HepG2 (cell line): ENCODE measurements around the gene ADSS1. TPM values are rescaled to one million over a fixed set of nuclear protein-coding genes. Genes with fewer than 3 reads are reported as not detected.

Experiments
- KDM5B ChIP-seq: sonication (generic); formaldehyde crosslinking; IDR thresholded peaks from 2 replicates; pipeline ENCODE4 v1.4.0; 2020; ENCODE audit warnings: missing genetic modification reagents, mild to moderate bottlenecking, borderline replicate concordance
- KMT2B ChIP-seq: IDR thresholded peaks from 2 replicates; pipeline ENCODE4 v1.6.1; 2016; ENCODE audit warnings: missing genetic modification reagents, missing compliant biosample characterization
- POLR2G ChIP-seq: fragments of 200-400 bp; formaldehyde crosslinking; IDR thresholded peaks from 2 replicates; pipeline ENCODE4 v1.6.1; 2018; ENCODE audit warnings: mild to moderate bottlenecking, low read depth, low read length, moderate library complexity
- polyA plus RNA-seq, 8 experiments: library from polyadenylated mRNA; depleted of rRNA in 3 of 8; stranded (reverse) in 7 of 8; unstranded in 1 of 8; fragments of >200 nt; fragmentation: Illumina TruSeq in 4 of 8; extraction: Trizol in 4 of 8; gene quantifications; 2 replicates each; pipeline versions ENCODE4 v1.2.1 to v1.2.3, GENCODE V29; 2011 to 2016; ENCODE audit warnings: low read depth in 4 of 8, missing spikeins in 1 of 8, mixed read lengths in 1 of 8; ENCODE audit not compliant: insufficient read depth in 1 of 8
- total RNA-seq, 5 experiments: library from RNA; depleted of rRNA; stranded (reverse); fragments of >200 nt; fragmentation: Illumina TruSeq; extraction: Trizol; gene quantifications; 2 replicates each; pipeline ENCODE4 v1.2.3, GENCODE V29; 2016; ENCODE audit warnings: low read depth in 1 of 5
- TF ChIP-seq, protein P1 (sequence below), 2 experiments: sonication (generic) in 1 of 2; formaldehyde crosslinking in 1 of 2; IDR thresholded peaks; 2 replicates each; pipeline versions ENCODE4 v1.6.1 to v1.9.0; 2014 to 2022; ENCODE audit warnings: antibody characterized with exemption in 1 of 2, borderline replicate concordance in 1 of 2, inconsistent platforms in 1 of 2, low read depth in 1 of 2, missing genetic modification reagents in 1 of 2
- TF ChIP-seq, protein P2 (sequence below): sonication (generic); formaldehyde crosslinking; IDR thresholded peaks from 2 replicates; pipeline ENCODE4 v1.4.0; 2020; ENCODE audit warnings: mild to moderate bottlenecking, missing genetic modification reagents
- TF ChIP-seq, protein P3 (sequence below): sonication (generic); formaldehyde crosslinking; IDR thresholded peaks from one replicate; pipeline ENCODE4 v1.5.1; 2020; ENCODE audit warnings: mild to moderate bottlenecking, missing genetic modification reagents; ENCODE audit errors: not compliant biosample characterization
- TF ChIP-seq, protein P4 (sequence below): sonication (generic); formaldehyde crosslinking; IDR thresholded peaks from 2 replicates; pipeline ENCODE4 v1.4.0; 2020; ENCODE audit warnings: missing genetic modification reagents, mild to moderate bottlenecking, borderline replicate concordance

The ADSS1 gene
- total and polyA plus RNA-seq, 2 of the 13 experiments (the other 11 are each of a cell fraction or from before 2014, with no cell fraction given), result 1.0 to 36.7 TPM

DNA sequence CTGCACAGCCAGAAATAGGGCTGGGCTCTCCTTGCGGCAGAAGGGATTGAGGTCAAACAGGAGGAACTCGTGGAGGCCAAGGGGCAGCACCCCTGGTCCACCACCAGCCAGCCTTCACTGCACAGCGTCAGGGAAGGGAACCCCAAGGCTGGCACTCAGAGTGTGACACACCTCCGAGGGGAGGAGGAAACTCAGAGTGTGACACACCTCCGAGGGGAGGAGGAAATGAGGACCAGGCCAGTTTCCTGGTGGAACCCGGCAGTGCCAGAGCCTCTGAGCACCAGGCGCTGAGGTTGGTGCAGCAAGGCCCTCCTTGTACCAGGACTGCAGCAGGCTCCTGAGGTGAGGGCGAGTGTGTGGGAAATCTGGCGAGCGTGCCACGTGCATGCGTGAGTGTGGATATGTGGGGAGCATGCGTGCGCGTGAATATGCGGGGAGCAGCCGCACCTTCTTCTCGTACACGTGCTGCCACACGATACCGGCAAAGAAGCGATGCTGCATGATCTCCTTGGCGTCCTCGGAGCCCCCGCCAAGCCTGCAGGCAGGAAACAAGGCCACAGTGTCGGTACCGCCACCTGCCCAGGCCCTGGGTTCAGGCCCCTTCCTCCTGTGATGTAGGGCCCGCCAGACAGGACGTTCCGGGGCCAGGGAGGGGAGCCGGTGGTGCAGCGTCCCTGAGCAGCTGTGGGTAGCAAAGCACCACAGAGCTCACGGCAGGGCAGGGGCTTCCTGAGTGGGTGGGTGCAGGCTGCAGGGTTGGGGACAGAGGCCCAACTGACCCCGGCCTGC lies 48.1 kb downstream of the ADSS1 start (continued):
- TF ChIP-seq, protein P1, sequence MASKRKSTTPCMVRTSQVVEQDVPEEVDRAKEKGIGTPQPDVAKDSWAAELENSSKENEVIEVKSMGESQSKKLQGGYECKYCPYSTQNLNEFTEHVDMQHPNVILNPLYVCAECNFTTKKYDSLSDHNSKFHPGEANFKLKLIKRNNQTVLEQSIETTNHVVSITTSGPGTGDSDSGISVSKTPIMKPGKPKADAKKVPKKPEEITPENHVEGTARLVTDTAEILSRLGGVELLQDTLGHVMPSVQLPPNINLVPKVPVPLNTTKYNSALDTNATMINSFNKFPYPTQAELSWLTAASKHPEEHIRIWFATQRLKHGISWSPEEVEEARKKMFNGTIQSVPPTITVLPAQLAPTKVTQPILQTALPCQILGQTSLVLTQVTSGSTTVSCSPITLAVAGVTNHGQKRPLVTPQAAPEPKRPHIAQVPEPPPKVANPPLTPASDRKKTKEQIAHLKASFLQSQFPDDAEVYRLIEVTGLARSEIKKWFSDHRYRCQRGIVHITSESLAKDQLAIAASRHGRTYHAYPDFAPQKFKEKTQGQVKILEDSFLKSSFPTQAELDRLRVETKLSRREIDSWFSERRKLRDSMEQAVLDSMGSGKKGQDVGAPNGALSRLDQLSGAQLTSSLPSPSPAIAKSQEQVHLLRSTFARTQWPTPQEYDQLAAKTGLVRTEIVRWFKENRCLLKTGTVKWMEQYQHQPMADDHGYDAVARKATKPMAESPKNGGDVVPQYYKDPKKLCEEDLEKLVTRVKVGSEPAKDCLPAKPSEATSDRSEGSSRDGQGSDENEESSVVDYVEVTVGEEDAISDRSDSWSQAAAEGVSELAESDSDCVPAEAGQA (IDR thresholded peaks at IDR 0.05; ENCODE audit: low read depth), result no peak
- TF ChIP-seq, protein P1 (CRISPR knock-in tag; IDR thresholded peaks at IDR 0.05; ENCODE audit: borderline replicate concordance), result no peak
- TF ChIP-seq KDM5B (CRISPR knock-in tag), result no peak
- TF ChIP-seq, protein P2, sequence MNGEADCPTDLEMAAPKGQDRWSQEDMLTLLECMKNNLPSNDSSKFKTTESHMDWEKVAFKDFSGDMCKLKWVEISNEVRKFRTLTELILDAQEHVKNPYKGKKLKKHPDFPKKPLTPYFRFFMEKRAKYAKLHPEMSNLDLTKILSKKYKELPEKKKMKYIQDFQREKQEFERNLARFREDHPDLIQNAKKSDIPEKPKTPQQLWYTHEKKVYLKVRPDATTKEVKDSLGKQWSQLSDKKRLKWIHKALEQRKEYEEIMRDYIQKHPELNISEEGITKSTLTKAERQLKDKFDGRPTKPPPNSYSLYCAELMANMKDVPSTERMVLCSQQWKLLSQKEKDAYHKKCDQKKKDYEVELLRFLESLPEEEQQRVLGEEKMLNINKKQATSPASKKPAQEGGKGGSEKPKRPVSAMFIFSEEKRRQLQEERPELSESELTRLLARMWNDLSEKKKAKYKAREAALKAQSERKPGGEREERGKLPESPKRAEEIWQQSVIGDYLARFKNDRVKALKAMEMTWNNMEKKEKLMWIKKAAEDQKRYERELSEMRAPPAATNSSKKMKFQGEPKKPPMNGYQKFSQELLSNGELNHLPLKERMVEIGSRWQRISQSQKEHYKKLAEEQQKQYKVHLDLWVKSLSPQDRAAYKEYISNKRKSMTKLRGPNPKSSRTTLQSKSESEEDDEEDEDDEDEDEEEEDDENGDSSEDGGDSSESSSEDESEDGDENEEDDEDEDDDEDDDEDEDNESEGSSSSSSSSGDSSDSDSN (CRISPR knock-in tag), result no peak
- no peak for TF ChIP-seq KMT2B (CRISPR knock-in tag)
- TF ChIP-seq, protein P3, sequence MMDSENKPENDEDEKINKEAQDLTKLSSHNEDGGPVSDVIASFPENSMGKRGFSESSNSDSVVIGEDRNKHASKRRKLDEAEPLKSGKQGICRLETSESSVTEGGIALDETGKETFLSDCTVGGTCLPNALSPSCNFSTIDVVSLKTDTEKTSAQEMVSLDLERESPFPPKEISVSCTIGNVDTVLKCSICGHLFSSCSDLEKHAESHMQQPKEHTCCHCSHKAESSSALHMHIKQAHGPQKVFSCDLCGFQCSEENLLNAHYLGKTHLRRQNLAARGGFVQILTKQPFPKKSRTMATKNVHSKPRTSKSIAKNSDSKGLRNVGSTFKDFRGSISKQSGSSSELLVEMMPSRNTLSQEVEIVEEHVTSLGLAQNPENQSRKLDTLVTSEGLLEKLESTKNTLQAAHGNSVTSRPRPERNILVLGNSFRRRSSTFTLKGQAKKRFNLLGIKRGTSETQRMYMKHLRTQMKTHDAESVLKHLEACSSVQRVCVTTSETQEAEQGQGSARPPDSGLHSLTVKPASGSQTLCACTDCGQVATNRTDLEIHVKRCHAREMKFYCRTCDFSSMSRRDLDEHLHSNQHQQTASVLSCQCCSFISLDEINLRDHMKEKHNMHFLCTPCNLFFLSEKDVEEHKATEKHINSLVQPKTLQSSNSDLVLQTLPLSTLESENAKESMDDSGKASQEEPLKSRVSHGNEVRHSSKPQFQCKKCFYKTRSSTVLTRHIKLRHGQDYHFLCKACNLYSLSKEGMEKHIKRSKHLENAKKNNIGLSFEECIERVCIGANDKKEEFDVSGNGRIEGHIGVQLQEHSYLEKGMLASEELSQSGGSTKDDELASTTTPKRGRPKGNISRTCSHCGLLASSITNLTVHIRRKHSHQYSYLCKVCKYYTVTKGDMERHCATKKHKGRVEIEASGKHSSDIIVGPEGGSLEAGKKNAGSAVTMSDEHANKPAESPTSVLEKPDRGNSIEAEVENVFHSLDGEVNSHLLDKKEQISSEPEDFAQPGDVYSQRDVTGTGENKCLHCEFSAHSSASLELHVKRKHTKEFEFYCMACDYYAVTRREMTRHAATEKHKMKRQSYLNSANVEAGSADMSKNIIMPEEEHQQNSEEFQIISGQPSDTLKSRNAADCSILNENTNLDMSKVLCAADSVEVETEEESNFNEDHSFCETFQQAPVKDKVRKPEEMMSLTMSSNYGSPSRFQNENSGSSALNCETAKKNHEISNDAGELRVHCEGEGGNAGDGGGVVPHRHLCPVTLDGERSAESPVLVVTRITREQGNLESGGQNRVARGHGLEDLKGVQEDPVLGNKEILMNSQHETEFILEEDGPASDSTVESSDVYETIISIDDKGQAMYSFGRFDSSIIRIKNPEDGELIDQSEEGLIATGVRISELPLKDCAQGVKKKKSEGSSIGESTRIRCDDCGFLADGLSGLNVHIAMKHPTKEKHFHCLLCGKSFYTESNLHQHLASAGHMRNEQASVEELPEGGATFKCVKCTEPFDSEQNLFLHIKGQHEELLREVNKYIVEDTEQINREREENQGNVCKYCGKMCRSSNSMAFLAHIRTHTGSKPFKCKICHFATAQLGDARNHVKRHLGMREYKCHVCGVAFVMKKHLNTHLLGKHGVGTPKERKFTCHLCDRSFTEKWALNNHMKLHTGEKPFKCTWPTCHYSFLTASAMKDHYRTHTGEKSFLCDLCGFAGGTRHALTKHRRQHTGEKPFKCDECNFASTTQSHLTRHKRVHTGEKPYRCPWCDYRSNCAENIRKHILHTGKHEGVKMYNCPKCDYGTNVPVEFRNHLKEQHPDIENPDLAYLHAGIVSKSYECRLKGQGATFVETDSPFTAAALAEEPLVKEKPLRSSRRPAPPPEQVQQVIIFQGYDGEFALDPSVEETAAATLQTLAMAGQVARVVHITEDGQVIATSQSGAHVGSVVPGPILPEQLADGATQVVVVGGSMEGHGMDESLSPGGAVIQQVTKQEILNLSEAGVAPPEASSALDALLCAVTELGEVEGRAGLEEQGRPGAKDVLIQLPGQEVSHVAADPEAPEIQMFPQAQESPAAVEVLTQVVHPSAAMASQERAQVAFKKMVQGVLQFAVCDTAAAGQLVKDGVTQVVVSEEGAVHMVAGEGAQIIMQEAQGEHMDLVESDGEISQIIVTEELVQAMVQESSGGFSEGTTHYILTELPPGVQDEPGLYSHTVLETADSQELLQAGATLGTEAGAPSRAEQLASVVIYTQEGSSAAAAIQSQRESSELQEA, result peak; percentile 7
- TF ChIP-seq, protein P4, sequence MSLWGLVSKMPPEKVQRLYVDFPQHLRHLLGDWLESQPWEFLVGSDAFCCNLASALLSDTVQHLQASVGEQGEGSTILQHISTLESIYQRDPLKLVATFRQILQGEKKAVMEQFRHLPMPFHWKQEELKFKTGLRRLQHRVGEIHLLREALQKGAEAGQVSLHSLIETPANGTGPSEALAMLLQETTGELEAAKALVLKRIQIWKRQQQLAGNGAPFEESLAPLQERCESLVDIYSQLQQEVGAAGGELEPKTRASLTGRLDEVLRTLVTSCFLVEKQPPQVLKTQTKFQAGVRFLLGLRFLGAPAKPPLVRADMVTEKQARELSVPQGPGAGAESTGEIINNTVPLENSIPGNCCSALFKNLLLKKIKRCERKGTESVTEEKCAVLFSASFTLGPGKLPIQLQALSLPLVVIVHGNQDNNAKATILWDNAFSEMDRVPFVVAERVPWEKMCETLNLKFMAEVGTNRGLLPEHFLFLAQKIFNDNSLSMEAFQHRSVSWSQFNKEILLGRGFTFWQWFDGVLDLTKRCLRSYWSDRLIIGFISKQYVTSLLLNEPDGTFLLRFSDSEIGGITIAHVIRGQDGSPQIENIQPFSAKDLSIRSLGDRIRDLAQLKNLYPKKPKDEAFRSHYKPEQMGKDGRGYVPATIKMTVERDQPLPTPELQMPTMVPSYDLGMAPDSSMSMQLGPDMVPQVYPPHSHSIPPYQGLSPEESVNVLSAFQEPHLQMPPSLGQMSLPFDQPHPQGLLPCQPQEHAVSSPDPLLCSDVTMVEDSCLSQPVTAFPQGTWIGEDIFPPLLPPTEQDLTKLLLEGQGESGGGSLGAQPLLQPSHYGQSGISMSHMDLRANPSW (CRISPR knock-in tag), result no peak
- peak; percentile 16; the same call in 1 of the 2 replicates for TF ChIP-seq POLR2G
